Smooth muscle cell (in vitro differentiated cells): ENCODE results near the gene GLRX5. TPM values are rescaled to one million over a fixed set of nuclear protein-coding genes. Genes with fewer than 3 reads are reported as not detected.
A peak's percentile ranks its signal among the peaks of the same experiment; 100 is the strongest.

Experiments used
- DNase-seq: peaks from one replicate; lab custom pipeline; 2025; ENCODE audit not compliant: unreplicated experiment; lab: John Stamatoyannopoulos, UW
- H2AFZ ChIP-seq: fragments of 200-600 bp; sonication (generic); 2 replicates; pipeline ENCODE4 v1.6.0; 2016; ENCODE audit warnings: antibody characterized with exemption, low read depth, mild to moderate bottlenecking
- H3F3A ChIP-seq: fragments of 200-600 bp; sonication (generic); 2 replicates; pipeline ENCODE4 v1.6.0; 2017; ENCODE audit warnings: antibody characterized with exemption, low read depth
- H3K27ac ChIP-seq: fragments of 200-600 bp; sonication (generic); 2 replicates; pipeline ENCODE4 v1.5.1; 2016; ENCODE audit warnings: low read depth, mild to moderate bottlenecking
- H3K27me3 ChIP-seq: fragments of 200-600 bp; sonication (generic); 2 replicates; pipeline ENCODE4 v1.6.1; 2016; ENCODE audit warnings: low read depth, mild to moderate bottlenecking
- H3K36me3 ChIP-seq: fragments of 200-600 bp; sonication (generic); 2 replicates; pipeline ENCODE4 v1.5.1; 2016; ENCODE audit warnings: low read depth
- H3K4me1 ChIP-seq: fragments of 200-600 bp; sonication (generic); 2 replicates; pipeline ENCODE4 v1.5.1; 2016; ENCODE audit warnings: low read depth
- H3K4me2 ChIP-seq: fragments of 200-600 bp; sonication (generic); 2 replicates; pipeline ENCODE4 v1.6.0; 2016; ENCODE audit warnings: mild to moderate bottlenecking
- H3K4me3 ChIP-seq: fragments of 200-600 bp; sonication (generic); 2 replicates; pipeline ENCODE4 v1.5.1; 2016; ENCODE audit warnings: mild to moderate bottlenecking
- H3K79me2 ChIP-seq: fragments of 200-600 bp; sonication (generic); 2 replicates; pipeline ENCODE4 v1.6.0; 2016; ENCODE audit warnings: low read depth, mild to moderate bottlenecking
- H3K9ac ChIP-seq: fragments of 200-600 bp; sonication (generic); 2 replicates; pipeline ENCODE4 v1.6.0; 2016; ENCODE audit warnings: low read depth
- H3K9me3 ChIP-seq: fragments of 200-600 bp; sonication (generic); replicated peaks from 2 replicates; pipeline ENCODE4 v1.5.1; 2016; ENCODE audit warnings: low read depth
- H4K20me1 ChIP-seq: fragments of 200-600 bp; sonication (generic); 2 replicates; pipeline ENCODE4 v1.6.0; 2016; ENCODE audit warnings: low read depth
- CTCF ChIP-seq: fragments of 200-600 bp; sonication (generic); IDR thresholded peaks from 2 replicates; pipeline ENCODE4 v1.5.1; 2017; ENCODE audit warnings: borderline replicate concordance, mild to moderate bottlenecking, antibody characterized with exemption; ENCODE audit not compliant: insufficient read depth, poor library complexity, severe bottlenecking
- WGBS: methylation state at CpG from one replicate; pipeline ENCODE4 v1.1.7; 2016; ENCODE audit warnings: low lambda C conversion rate; 5-methylcytosine and 5-hydroxymethylcytosine counted together
- polyA plus RNA-seq: library from polyadenylated mRNA; unstranded; fragments of >200 nt; fragmentation: Nextera tagmentation; extraction: Ambion mirVana; gene quantifications from 2 replicates; pipeline ENCODE4 v1.2.1, GENCODE V29; 2016
- total RNA-seq: library from RNA; depleted of rRNA; stranded (reverse); fragments of >200 nt; gene quantifications from 2 replicates; pipeline ENCODE4 v1.2.3, GENCODE V29; 2014

Gene GLRX5
- 42.4 and 53.5 TPM in 2 replicates for total RNA-seq
- 79.8 and 84.3 TPM in 2 replicates for polyA plus RNA-seq

GRCh38 chr14:95534299-95535225, at the start of gene GLRX5:
Gene GLRX5, plus strand, starts transcription at chr14:95535050. Its CDS starts 40 bp downstream, at chr14:95535090.
- H4K20me1 ChIP-seq, result peaks cover 48% of the 10 kb centered on the region
- TF ChIP-seq CTCF, result no peak
- no peaks in the 10 kb centered on the region for H3K27me3 ChIP-seq
- peaks cover 84% of the 10 kb centered on the region for H3K79me2 ChIP-seq
- H3K4me1 ChIP-seq, result peaks cover 47% of the 10 kb centered on the region
- H3K9me3 ChIP-seq, result no peaks in the 10 kb centered on the region
- H3K4me3 ChIP-seq, result peak within 1 kb of the TSS; percentile 80
- peak within 1 kb of the TSS; percentile 96 for H3K4me2 ChIP-seq
- peak within 1 kb of the TSS; percentile 97 for H3K9ac ChIP-seq
- H3K36me3 ChIP-seq, result no peaks in the 10 kb centered on the region
- peak within 1 kb of the TSS; percentile 98 for H3K27ac ChIP-seq
- WGBS, result under 1% methylated on average over 78 of the region's 97 CpGs
- DNase-seq, result peak; percentile 98
- peak within 1 kb of the TSS; percentile 42 for H2AFZ ChIP-seq
- peaks cover 22% of the 10 kb centered on the region for H3F3A ChIP-seq

- Histone ChIP-seq H3K4me3 (no peak overlapping the region), H3F3A (no peaks in the 10 kb centered on the region), H3K4me1 (peaks cover 9% of the 10 kb centered on the region), H3K27ac (no peak overlapping the region), H3K9me3 (no peaks in the 10 kb centered on the region), H3K9ac (no peak overlapping the region), H3K4me2 (no peak overlapping the region), H4K20me1 (no peaks in the 10 kb centered on the region), H2AFZ (no peak overlapping the region), H3K79me2 (no peaks in the 10 kb centered on the region), H3K27me3 (no peaks in the 10 kb centered on the region), H3K36me3 (no peaks in the 10 kb centered on the region)
- no peak for TF ChIP-seq CTCF
- DNase-seq, result no peak
- 49% methylated on average over 7 of the region's 7 CpGs for WGBS
Measured at GRCh38 chr14:95485222-95485819, 49.5 kb upstream of the GLRX5 start.

GRCh38 chr14:95486875-95487668, 47.8 kb upstream of the GLRX5 start:
- H3K27ac ChIP-seq, result no peak overlapping the region
- no peak overlapping the region for H3K4me2 ChIP-seq
- no peaks in the 10 kb centered on the region for H3K27me3 ChIP-seq
- H3F3A ChIP-seq, result no peaks in the 10 kb centered on the region
- no peaks in the 10 kb centered on the region for H3K4me1 ChIP-seq
- H3K9me3 ChIP-seq, result no peaks in the 10 kb centered on the region
- H3K36me3 ChIP-seq, result no peaks in the 10 kb centered on the region
- H4K20me1 ChIP-seq, result no peaks in the 10 kb centered on the region
- H3K4me3 ChIP-seq, result no peak overlapping the region
- WGBS, result 90% methylated on average over 14 of the region's 15 CpGs
- TF ChIP-seq CTCF, result no peak
- no peaks in the 10 kb centered on the region for H3K79me2 ChIP-seq
- no peak overlapping the region for H3K9ac ChIP-seq
- H2AFZ ChIP-seq, result no peak overlapping the region
- DNase-seq, result no peak
